PFSK-1 (cell line): ENCODE data around the gene PC.

ENCODE experiments used
- POLR2AphosphoS5 ChIP-seq: IDR thresholded peaks from 2 replicates; pipeline ENCODE4 v1.6.1; 2012; ENCODE audit warnings: low read depth, mild to moderate bottlenecking, control low read depth, low read length, moderate library complexity
- REST ChIP-seq, 2 experiments: IDR thresholded peaks; 2 replicates each; pipeline versions ENCODE4 v1.6.1 to v1.8.0; 2011 to 2012; ENCODE audit warnings: low read depth in 2 of 2, low read length in 2 of 2, control low read depth in 1 of 2, inconsistent platforms in 1 of 2, mild to moderate bottlenecking in 1 of 2, moderate library complexity in 1 of 2; ENCODE audit not compliant: insufficient read depth in 1 of 2
- SIN3A ChIP-seq: IDR thresholded peaks from 2 replicates; pipeline ENCODE4 v1.6.1; 2012; ENCODE audit warnings: mild to moderate bottlenecking, low read length, moderate library complexity, borderline replicate concordance; ENCODE audit not compliant: insufficient read depth
- TAF1 ChIP-seq: IDR thresholded peaks from 2 replicates; pipeline ENCODE4 v1.6.1; 2012; ENCODE audit warnings: low read length, control low read depth, borderline replicate concordance; ENCODE audit not compliant: insufficient read depth

- no peak for TF ChIP-seq TAF1
- TF ChIP-seq POLR2AphosphoS5 = no peak
- TF ChIP-seq REST (IDR thresholded peaks at IDR 0.05; ENCODE audit: insufficient read depth in 1 of 2, low read depth in 2 of 2, low read length in 2 of 2) = no peak
- no peak for TF ChIP-seq SIN3A
These were observed 90.0 kb downstream of the PC start for GRCh38 chr11:66868082-66868725.
